Measurements from ENCODE around the gene COL9A2.

Gene COL9A2

DNA sequence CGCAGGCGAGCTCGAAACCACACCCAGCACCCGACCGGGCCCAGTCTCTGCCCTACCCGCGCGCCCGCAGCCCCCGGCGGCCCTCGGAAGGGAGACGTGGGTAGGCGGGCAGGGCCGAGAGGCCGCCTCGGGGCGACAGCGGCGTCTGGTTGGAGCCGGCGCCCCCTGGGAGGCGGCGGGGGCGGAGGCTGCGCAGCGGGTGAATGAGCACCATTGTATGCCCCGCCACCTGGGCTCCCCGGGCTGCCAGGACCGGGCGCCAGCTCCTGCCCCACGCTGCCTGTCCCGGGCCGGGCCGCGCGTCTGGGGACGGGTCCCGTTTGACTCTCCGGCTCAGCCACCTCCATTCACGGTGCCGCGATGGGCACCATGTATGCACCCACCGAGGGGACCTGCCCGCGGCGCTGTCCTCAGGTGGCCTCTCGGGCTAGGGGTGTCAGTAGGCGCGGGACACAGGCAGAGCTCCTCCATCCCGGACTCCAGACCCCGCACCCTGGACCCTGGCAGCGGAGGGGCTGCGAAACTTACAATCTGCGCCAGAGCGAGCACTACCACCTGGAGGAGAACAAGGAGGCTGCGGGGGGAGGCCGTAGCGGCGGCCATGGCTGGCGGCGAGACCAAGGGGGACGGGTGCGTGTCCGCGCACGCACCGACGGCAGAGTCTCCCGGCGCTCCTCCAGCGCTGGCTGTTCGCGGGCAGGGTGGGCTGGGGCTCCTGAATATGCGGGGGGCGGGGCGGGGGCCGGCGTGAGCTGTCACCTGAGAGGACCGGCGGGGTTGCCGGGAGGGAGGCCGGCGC lies at the start of gene COL9A2:
COL9A2 (minus strand) TSS at position 692 of the 799 bp plus-strand sequence; CDS start at position 603, 89 bp downstream.
- Histone ChIP-seq H3K79me2 (ENCODE audit: insufficient read depth, low read depth) (no peaks in the 10 kb centered on the region), H3K4me2 (no peak within 1 kb of the TSS), H3K36me3 (ENCODE audit: insufficient read depth) (no peaks in the 10 kb centered on the region)

DNA sequence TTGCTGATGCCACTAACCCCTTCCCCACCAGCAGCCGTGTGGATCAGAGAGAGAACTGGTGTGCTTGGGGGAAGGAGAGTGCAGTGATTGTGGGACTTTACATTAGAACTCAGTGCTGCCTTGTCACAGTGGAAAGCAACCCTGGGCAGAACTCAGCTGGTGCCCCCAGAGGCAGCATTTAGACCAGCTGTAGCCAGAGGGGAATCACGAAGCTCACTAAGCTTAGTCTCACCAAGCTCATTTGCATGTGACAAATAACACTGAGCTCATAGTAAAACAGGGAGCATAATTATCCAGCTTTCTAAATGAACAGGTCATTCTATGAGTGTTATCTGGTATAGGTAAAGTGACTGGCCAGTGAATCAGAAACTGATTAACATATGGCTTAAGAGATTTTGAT lies 46.6 kb upstream of the COL9A2 start:
- H3K79me2 ChIP-seq (ENCODE audit: insufficient read depth, low read depth), result no peaks in the 10 kb centered on the region
- no peak overlapping the region for H3K9ac ChIP-seq
- no peaks in the 10 kb centered on the region for H3K36me3 ChIP-seq (ENCODE audit: insufficient read depth)
- H3K27me3 ChIP-seq (ENCODE audit: insufficient read depth, low read depth), result no peaks in the 10 kb centered on the region
- no peak overlapping the region for H2AFZ ChIP-seq (ENCODE audit: low read depth)
- no peak overlapping the region for H3K4me2 ChIP-seq
- no peak overlapping the region for H3K27ac ChIP-seq
- H4K20me1 ChIP-seq (ENCODE audit: insufficient read depth), result no peaks in the 10 kb centered on the region
- H3K4me1 ChIP-seq (ENCODE audit: low read depth, poor library complexity, severe bottlenecking), result no peaks in the 10 kb centered on the region
- TF ChIP-seq, protein P1, sequence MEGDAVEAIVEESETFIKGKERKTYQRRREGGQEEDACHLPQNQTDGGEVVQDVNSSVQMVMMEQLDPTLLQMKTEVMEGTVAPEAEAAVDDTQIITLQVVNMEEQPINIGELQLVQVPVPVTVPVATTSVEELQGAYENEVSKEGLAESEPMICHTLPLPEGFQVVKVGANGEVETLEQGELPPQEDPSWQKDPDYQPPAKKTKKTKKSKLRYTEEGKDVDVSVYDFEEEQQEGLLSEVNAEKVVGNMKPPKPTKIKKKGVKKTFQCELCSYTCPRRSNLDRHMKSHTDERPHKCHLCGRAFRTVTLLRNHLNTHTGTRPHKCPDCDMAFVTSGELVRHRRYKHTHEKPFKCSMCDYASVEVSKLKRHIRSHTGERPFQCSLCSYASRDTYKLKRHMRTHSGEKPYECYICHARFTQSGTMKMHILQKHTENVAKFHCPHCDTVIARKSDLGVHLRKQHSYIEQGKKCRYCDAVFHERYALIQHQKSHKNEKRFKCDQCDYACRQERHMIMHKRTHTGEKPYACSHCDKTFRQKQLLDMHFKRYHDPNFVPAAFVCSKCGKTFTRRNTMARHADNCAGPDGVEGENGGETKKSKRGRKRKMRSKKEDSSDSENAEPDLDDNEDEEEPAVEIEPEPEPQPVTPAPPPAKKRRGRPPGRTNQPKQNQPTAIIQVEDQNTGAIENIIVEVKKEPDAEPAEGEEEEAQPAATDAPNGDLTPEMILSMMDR (conservative IDR thresholded peaks at IDR 0.05; ENCODE audit: low read depth, low read length), result no peak
- H3K4me3 ChIP-seq (IDR thresholded peaks at IDR 0.05; ENCODE audit: insufficient read depth, low read depth, low read length), result no peak overlapping the region

More for the DNA sequence above, at the start of gene COL9A2:
- TF ChIP-seq, protein P1 (conservative IDR thresholded peaks at IDR 0.05; ENCODE audit: low read depth, low read length), result no peak
- Histone ChIP-seq H3K4me1 (ENCODE audit: low read depth, poor library complexity, severe bottlenecking) (peaks cover 11% of the 10 kb centered on the region), H2AFZ (ENCODE audit: low read depth) (peak within 1 kb of the TSS; percentile 88; the same call in 1 of the 2 replicates), H3K27me3 (ENCODE audit: insufficient read depth, low read depth) (0 out of 2 replicates have a peak, but pooled peaks cover 4% of the 10 kb centered on the region), H3K9ac (no peak within 1 kb of the TSS), H3K4me3 (IDR thresholded peaks at IDR 0.05; ENCODE audit: insufficient read depth, low read depth, low read length) (no peak within 1 kb of the TSS), H3K27ac (no peak within 1 kb of the TSS), H4K20me1 (ENCODE audit: insufficient read depth) (no peaks in the 10 kb centered on the region)

DNA sequence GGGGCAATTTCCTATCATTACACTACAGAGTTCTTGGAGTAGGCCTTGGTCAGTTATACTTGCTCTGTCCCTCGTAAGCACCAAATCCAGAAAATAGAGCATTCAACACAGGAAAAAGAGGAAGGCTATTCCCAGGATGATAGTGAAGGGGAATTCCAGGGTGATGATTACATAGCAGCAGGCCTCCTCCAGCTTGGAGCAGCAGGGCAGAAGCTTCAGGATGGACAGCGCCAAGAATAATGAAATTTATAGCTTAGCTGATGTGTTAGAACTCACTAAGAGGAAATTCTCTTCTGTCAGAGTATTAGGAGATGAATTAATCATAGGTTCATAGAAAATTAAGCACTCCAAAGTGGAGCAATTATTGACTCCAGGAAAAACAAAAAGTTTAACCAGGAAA lies 45.6 kb upstream of the COL9A2 start:
- H3K79me2 ChIP-seq (ENCODE audit: insufficient read depth, low read depth), result no peaks in the 10 kb centered on the region
- H3K36me3 ChIP-seq (ENCODE audit: insufficient read depth), result no peaks in the 10 kb centered on the region
- TF ChIP-seq, protein P1 (conservative IDR thresholded peaks at IDR 0.05; ENCODE audit: low read depth, low read length), result no peak
- H3K4me3 ChIP-seq (IDR thresholded peaks at IDR 0.05; ENCODE audit: insufficient read depth, low read depth, low read length), result no peak overlapping the region
- H2AFZ ChIP-seq (ENCODE audit: low read depth), result no peak overlapping the region
- no peaks in the 10 kb centered on the region for H3K27me3 ChIP-seq (ENCODE audit: insufficient read depth, low read depth)
- no peak overlapping the region for H3K4me2 ChIP-seq
- H4K20me1 ChIP-seq (ENCODE audit: insufficient read depth), result no peaks in the 10 kb centered on the region
- H3K4me1 ChIP-seq (ENCODE audit: low read depth, poor library complexity, severe bottlenecking), result no peaks in the 10 kb centered on the region
- no peak overlapping the region for H3K27ac ChIP-seq
- no peak overlapping the region for H3K9ac ChIP-seq

DNA sequence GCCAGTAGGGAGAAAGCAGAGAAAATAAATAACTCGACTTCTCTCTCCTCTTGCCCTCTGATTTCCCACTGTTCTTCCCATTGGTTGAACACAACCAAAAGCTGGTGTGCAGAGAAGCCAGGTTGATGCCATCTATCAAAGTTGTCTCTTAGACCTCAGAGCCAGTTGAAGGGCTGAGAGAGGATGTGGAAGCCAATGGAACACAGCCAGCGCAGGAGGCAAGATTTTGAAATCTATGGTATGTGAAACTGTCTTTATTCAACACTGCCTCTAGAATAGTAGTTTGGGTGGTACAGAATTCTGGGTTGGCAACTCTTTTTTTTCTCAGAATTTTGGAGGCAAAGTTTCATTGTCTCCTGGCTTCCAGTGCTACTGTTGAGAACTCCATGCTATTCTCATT lies 45.1 kb upstream of the COL9A2 start:
- H3K79me2 ChIP-seq (ENCODE audit: insufficient read depth, low read depth), result no peaks in the 10 kb centered on the region
- H3K27me3 ChIP-seq (ENCODE audit: insufficient read depth, low read depth), result no peaks in the 10 kb centered on the region
- no peak overlapping the region for H3K4me3 ChIP-seq (IDR thresholded peaks at IDR 0.05; ENCODE audit: insufficient read depth, low read depth, low read length)
- TF ChIP-seq, protein P1 (conservative IDR thresholded peaks at IDR 0.05; ENCODE audit: low read depth, low read length), result no peak
- H3K27ac ChIP-seq, result no peak overlapping the region
- H2AFZ ChIP-seq (ENCODE audit: low read depth), result no peak overlapping the region
- no peak overlapping the region for H3K9ac ChIP-seq
- H3K36me3 ChIP-seq (ENCODE audit: insufficient read depth), result no peaks in the 10 kb centered on the region
- no peak overlapping the region for H3K4me2 ChIP-seq
- no peaks in the 10 kb centered on the region for H4K20me1 ChIP-seq (ENCODE audit: insufficient read depth)
- no peaks in the 10 kb centered on the region for H3K4me1 ChIP-seq (ENCODE audit: low read depth, poor library complexity, severe bottlenecking)
